ENCODE results near the gene CELF2.
"Not testable (repeated sequence)": the region's sequence is repeated elsewhere in the genome, so short reads cannot be mapped to it uniquely, and the experiment has no call there.

The CELF2 gene

DNA sequence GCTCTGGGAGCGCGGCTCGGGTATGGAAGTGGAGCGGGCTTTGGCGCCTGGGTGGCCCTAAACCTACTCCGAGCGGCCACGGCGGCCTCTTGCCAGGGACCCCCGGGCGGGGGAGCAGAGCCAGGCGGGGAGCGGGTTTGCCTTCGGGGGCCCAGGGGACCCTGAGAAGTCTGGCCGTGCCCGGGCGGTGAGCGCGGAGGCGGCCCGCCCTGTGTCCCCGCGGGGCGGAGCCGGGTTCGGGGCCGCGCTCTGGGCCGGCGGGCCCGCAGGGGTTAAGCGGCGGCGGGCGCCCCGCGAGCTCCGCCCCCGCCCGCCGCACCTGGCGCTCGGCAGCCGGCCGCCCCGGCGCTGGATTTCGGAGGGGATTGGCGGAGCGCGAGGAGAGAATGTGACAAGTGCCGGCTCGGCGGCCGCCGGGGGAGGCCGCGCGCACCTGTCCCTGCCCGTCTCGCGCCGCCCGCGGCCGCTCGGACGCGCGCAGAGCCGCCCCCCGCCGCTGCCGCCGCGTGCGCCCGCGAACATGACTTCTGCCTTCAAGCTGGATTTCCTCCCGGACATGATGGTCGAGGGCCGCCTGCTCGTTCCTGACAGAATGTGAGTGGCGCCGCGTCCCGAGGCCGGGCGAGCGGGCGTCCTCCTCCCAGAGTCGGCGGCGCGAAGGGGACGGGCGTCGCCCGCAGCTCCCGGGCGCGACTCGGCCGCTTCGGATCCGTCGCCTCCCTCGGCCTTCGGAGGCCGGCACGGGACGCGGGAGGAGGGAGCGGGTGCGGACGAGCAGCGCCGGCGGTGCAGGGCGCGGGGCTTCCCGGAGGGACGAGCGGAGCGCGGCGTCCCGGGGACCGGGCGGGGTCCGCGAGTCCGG lies at the start of gene CELF2:
CELF2 (plus strand) TSS at position 303 of the 862 bp plus-strand sequence; CDS start at position 521, 218 bp downstream.
- peak; percentile 62 for DNase-seq

- DNase-seq: no peak
Measured at GRCh38 chr10:10968257-10968588, 49.4 kb upstream of the CELF2 start.

DNA sequence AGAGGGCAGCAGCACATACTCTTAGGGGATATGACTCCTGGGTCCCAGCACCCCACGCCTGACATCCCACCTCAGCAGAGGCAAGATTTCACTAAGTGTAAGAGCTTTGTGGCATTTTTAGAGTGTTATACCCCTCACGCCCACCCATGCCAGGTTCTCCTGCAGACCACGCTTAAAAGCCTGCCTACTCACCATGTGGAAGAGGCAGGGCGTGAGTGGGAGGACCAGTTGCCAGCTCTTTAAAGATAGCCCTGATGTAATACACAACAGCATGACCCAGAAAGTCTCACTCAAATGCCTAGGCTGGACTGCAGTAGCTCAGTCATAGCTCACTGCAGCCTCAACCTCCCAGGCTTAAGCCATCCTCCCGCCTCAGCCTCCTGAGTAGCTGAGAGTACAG lies 44.4 kb upstream of the CELF2 start:
- DNase-seq: no peak

- no peak for DNase-seq
Measured at GRCh38 chr10:10975647-10976046, 42.0 kb upstream of the CELF2 start.

DNA sequence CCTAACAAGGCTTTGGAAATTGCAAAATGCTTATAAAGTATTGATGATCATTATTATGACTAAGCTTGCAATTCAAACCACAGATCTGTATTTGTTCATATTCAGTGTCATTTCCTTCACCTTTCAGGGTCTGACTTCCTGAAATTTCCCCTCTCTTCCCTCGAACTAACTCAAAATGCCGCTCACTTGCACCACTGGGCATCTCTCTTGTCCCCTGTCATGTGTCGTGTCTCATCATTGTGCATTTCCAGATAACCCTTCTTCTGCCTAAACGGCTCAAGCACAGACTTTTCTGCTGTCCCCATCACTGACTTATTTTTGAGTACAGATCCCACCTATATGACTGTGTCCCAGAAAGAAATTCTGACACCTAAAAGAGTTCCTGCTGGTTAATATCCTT lies 41.0 kb upstream of the CELF2 start:
- no peak for DNase-seq

- DNase-seq: no peak
Measured at GRCh38 chr10:10977226-10977956, 40.3 kb upstream of the CELF2 start.

DNA sequence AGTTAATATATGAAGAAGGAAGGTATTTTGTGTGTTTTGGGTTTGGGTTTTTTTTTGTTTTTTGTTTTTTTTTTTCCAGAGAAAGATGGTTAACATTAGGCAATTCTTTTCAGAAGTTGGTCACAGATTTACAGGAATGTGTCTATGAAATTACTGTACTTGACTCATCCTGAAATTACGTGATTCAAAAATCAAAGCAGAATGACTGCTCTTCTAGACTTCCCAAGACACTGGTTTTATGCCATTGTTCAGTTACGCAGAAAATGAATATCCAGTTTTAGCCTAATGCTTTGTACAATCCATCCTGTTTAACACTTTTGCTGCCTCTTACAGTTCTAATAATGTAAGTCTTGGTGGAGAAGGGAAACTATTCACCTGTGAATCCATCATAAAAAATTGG lies 39.7 kb upstream of the CELF2 start:
- DNase-seq: no peak

GRCh38 chr10:10985361-10985760 lies 32.3 kb upstream of the CELF2 start:
- DNase-seq: no peak

DNA sequence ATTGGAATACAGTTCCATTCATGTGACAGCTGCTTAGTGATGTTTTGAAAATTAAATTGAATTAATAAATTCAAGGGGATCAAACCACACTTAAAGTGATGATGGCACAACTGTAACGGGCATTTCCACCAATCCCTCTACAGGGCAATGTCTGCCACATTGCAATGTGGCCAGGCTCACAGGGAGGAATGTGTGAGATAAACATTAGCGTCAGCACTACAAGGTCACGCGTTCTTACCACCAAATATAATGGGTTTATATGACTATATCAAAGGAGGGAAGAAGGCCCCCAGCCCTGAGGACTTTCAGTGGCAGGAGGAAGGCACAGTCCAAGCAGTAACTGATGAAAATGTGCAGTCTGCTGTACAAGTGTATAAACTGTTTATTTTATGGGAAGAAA lies 31.1 kb upstream of the CELF2 start:
- DNase-seq: no peak

DNA sequence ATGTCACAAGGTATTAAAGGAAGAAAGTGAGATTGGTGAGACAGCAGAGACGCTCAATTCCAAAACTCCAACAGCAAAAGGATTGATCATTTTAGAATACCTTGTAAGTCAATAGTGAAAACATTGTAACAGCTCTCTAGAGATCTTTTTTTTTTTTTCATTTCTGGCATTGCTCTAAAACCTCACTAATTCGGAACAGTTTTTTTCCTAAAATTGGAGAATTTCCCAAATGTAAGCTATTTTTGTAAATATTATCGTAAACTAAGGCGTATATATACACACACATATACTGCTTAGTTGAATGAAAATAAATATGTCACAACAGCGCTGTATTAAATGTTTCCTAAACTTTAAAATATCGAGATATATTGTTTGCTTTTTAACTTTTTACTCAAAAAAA lies 30.6 kb upstream of the CELF2 start:
- no peak for DNase-seq

DNA sequence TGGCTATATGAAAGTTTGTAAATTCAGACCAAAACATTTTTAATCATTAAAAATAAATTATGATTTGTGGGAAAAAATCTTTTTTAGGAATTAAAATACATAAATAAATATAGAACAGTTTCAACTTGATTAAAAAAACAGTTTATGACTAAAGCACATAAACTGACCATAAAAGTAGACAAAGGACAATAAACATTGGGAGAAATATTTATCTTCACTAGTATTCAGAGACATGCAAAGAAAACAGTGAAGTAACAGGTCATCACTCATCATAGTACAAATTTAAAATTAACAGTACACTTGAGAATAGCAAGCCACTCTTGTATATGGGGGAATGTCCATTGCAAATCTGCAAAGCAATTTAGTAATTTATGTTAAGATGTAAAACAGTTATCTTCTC lies 28.0 kb upstream of the CELF2 start:
- DNase-seq: no peak

DNA sequence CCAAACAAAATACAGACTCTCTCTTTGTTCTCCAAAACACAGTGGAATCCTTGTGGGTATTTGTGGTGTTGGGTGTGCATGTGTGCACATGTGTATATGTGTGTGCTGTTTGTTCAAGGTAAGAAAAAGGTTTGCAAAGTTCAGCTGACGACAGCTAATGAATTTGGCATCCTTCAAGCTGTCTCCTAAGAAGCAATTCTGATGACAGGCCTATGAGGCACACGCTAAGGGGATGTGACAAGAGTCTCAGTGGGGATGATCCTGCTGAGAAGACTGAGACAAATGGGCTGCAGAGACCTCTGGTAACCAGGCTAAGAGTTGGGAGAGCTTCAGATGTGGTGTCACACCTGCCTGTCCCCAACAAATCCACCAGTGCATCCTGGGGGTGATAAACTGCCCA lies 26.5 kb upstream of the CELF2 start:
- no peak for DNase-seq

- no peak for DNase-seq
Measured at GRCh38 chr10:10992072-10992471, 25.6 kb upstream of the CELF2 start.

GRCh38 chr10:10992961-10993714 lies 24.5 kb upstream of the CELF2 start:
- DNase-seq: no peak

DNA sequence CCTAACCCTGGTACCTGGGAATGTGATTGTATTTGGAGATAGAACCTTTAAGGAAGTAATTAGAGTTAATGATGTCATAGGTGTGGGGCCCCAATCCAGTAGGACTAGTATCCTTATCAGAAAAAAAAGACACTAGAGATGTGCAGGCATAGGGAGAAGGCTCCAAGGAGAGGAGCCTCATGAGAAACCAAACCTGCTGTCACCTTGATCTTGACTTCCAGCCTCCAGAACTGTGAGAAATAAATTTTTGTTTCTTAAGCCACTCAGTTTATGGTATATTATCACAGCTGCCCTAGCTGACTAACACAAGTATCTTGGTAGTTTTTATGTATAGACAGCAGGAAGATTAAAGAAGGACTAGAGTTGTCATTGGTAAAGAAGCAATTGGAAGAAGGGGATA lies 23.9 kb upstream of the CELF2 start:
- no peak for DNase-seq

GRCh38 chr10:10994360-10994759 lies 23.3 kb upstream of the CELF2 start:
- DNase-seq: no peak

GRCh38 chr10:10995120-10995519 lies 22.6 kb upstream of the CELF2 start:
- no peak for DNase-seq

- no peak for DNase-seq
Measured at GRCh38 chr10:10996966-10997620, 20.6 kb upstream of the CELF2 start.

GRCh38 chr10:10999501-10999900 lies 18.2 kb upstream of the CELF2 start:
- not testable (repeated sequence) for DNase-seq

DNA sequence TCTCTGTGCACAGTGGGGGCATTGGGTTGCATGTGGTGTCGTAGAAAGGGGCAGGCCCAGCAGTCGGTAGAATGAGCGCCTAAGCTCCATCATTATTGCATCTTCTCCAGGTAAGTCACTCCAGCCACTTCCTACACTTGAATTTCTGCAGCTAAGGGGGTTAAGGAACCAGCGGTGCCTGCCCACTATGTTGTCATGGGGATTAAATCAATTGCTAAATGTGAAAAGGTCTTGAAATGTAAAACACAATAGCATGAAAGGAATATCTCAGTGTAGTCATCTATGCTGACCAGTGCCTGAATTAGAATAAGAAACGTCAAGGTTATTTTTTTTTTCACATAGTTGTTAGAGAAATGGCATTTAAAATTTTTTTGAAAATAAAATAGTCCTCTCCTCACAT lies 15.2 kb upstream of the CELF2 start:
- no peak for DNase-seq

DNA sequence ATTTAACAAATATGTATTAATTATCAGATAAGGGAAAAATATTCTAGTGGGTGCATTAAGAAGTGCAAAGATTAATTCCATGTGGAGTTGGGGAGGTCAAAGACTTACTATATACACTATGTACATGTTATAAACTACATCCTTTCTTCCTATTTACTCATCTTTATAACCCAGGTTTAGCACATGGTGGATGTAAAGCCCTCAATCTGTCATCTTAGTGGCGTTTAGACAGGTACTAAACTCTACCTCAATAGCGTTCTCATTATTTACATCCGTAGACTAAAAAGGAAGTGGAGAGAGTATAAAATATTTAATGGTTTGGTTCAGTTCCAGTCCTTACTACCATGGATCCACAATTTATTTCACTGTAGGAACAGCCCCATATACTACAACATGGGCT lies 14.8 kb upstream of the CELF2 start:
- no peak for DNase-seq

DNA sequence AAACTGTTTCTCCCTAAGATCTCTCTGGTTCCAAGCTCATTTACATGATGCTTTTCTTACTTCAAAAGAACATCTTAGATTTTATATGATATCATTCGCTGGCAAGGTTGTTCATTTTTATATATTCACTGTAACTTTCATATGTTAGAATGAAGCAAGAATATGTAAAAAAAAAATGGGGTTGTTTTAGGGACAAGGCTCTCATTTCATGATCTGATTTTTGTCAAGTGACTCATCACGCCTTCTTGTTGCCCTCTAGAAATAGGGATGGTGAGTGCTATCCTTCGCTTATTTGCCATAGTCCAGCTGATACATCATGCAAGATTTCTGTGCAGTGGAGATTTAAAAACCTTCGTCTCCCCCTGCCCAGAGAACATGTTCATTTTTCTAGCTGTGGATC lies 14.0 kb upstream of the CELF2 start:
- no peak for DNase-seq
